ENCODE measurements around the gene COPB1. TPM values are rescaled to one million over a fixed set of nuclear protein-coding genes. Genes with fewer than 3 reads are reported as not detected.
"Not testable (repeated sequence)": the region's sequence is repeated elsewhere in the genome, so short reads cannot be mapped to it uniquely, and the experiment has no call there.

The COPB1 gene
- total RNA-seq, 1 donor from 2014 or later, result 108 TPM

- H3K4me3 Mint-ChIP-seq, result no peak overlapping the region
- no peaks in the 10 kb centered on the region for H3K36me3 Mint-ChIP-seq
- no peak overlapping the region for H3K27ac Mint-ChIP-seq
- H3K4me1 Mint-ChIP-seq (ENCODE audit: unreplicated experiment), result peaks cover 4% of the 10 kb centered on the region
- TF ChIP-seq, protein P1, sequence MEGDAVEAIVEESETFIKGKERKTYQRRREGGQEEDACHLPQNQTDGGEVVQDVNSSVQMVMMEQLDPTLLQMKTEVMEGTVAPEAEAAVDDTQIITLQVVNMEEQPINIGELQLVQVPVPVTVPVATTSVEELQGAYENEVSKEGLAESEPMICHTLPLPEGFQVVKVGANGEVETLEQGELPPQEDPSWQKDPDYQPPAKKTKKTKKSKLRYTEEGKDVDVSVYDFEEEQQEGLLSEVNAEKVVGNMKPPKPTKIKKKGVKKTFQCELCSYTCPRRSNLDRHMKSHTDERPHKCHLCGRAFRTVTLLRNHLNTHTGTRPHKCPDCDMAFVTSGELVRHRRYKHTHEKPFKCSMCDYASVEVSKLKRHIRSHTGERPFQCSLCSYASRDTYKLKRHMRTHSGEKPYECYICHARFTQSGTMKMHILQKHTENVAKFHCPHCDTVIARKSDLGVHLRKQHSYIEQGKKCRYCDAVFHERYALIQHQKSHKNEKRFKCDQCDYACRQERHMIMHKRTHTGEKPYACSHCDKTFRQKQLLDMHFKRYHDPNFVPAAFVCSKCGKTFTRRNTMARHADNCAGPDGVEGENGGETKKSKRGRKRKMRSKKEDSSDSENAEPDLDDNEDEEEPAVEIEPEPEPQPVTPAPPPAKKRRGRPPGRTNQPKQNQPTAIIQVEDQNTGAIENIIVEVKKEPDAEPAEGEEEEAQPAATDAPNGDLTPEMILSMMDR (conservative IDR thresholded peaks at IDR 0.05), result no peak
- no peaks in the 10 kb centered on the region for H3K9me3 Mint-ChIP-seq
- no peak for DNase-seq (ENCODE audit: extremely low spot score, unreplicated experiment)
- H3K27me3 Mint-ChIP-seq, result no peaks in the 10 kb centered on the region
Measured at GRCh38 chr11:14538271-14538925, 38.8 kb upstream of the COPB1 start.

DNA sequence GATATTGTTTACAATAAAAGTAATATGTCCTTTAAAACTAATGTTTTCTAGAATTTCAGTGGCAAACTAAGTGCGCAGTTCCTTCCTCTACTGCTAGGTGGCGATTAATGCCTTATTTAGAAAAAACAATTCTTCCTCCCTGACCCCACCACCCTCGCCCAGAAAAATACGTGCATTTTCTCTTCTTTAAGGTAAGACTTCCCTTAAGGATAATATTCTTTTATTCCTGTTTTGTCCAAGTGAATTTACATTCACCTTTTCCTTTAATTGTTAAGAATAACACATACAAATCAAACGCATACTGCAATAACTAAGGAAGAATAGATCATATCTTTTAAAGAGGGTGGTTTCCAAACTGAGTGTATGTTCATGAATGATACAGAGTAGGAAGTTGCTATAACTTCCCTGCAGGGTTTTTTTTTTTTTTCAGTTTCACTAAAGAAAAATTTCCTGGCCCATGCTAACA lies 37.6 kb upstream of the COPB1 start:
- TF ChIP-seq, protein P1 (conservative IDR thresholded peaks at IDR 0.05), result peak; percentile 85
- H3K36me3 Mint-ChIP-seq, result no peaks in the 10 kb centered on the region
- H3K27me3 Mint-ChIP-seq, result no peaks in the 10 kb centered on the region
- no peak overlapping the region for H3K27ac Mint-ChIP-seq
- H3K9me3 Mint-ChIP-seq, result no peaks in the 10 kb centered on the region
- peaks cover 4% of the 10 kb centered on the region for H3K4me1 Mint-ChIP-seq (ENCODE audit: unreplicated experiment)
- peak overlapping the region; percentile 60 for H3K4me3 Mint-ChIP-seq
- DNase-seq (ENCODE audit: extremely low spot score, unreplicated experiment), result no peak

- not testable (repeated sequence) for DNase-seq (ENCODE audit: extremely low spot score, unreplicated experiment); H3K27me3 Mint-ChIP-seq; H3K4me3 Mint-ChIP-seq; H3K27ac Mint-ChIP-seq; H3K9me3 Mint-ChIP-seq; H3K4me1 Mint-ChIP-seq (ENCODE audit: unreplicated experiment); H3K36me3 Mint-ChIP-seq
Measured at GRCh38 chr11:14535166-14535565, 35.6 kb upstream of the COPB1 start.

- Mint-ChIP-seq H3K4me3 (no peak overlapping the region), H3K4me1 (ENCODE audit: unreplicated experiment) (no peaks in the 10 kb centered on the region), H3K27ac (no peak overlapping the region), H3K27me3 (no peaks in the 10 kb centered on the region), H3K36me3 (no peaks in the 10 kb centered on the region), H3K9me3 (no peaks in the 10 kb centered on the region)
- no peak for DNase-seq (ENCODE audit: extremely low spot score, unreplicated experiment)
- TF ChIP-seq, protein P1 (conservative IDR thresholded peaks at IDR 0.05), result no peak
Measured at GRCh38 chr11:14529951-14530350, 30.3 kb upstream of the COPB1 start.

GRCh38 chr11:14529321-14529720 lies 29.7 kb upstream of the COPB1 start:
- H3K4me3 Mint-ChIP-seq, result no peak overlapping the region
- no peaks in the 10 kb centered on the region for H3K9me3 Mint-ChIP-seq
- no peak overlapping the region for H3K27ac Mint-ChIP-seq
- TF ChIP-seq, protein P1 (conservative IDR thresholded peaks at IDR 0.05), result no peak
- no peaks in the 10 kb centered on the region for H3K27me3 Mint-ChIP-seq
- H3K4me1 Mint-ChIP-seq (ENCODE audit: unreplicated experiment), result no peaks in the 10 kb centered on the region
- DNase-seq (ENCODE audit: extremely low spot score, unreplicated experiment), result no peak
- no peaks in the 10 kb centered on the region for H3K36me3 Mint-ChIP-seq

DNA sequence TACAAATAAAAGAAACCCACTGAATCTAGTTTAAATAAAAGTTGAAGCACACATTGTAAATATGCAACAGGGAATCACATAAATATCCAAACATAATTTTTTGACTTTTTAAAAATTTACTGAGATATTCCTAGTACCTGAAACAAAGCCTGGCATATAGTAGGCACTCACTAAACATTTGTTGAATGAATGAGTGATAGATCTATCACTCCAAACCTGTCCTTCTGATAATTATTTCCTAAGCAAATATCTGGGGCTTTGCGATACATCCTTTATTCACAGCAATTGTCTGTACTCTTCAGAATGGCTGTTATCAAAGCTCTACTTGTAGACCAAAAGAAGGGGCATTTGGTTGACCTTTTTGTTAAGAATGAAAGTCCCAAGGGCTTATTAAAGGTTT lies 23.2 kb upstream of the COPB1 start:
- Mint-ChIP-seq H3K9me3 (no peaks in the 10 kb centered on the region), H3K27me3 (no peaks in the 10 kb centered on the region), H3K27ac (no peak overlapping the region), H3K4me3 (no peak overlapping the region), H3K36me3 (peaks cover 9% of the 10 kb centered on the region), H3K4me1 (ENCODE audit: unreplicated experiment) (peaks cover 15% of the 10 kb centered on the region)
- TF ChIP-seq, protein P1 (conservative IDR thresholded peaks at IDR 0.05), result no peak
- no peak for DNase-seq (ENCODE audit: extremely low spot score, unreplicated experiment)

All from type B pancreatic cell (in vitro differentiated cells).